Tibial nerve (tissue), 4 donors: ENCODE results near the gene TMEM219. TPM values are rescaled to one million over a fixed set of nuclear protein-coding genes. Genes with fewer than 3 reads are reported as not detected.

Experiments
- DNase-seq, 2 donors: peaks; one replicate each; pipeline ENCODE4 v3.0.0-alpha.2; 2019; ENCODE audit warnings: low spot score in 2 of 2
- H3K27ac ChIP-seq, 4 donors: fragments of 200-600 bp; sonication (generic) in 3 of 4; one replicate each; pipeline ENCODE4 v1.5.1; 2017 to 2019; ENCODE audit warnings: mild to moderate bottlenecking in 1 of 4
- H3K27me3 ChIP-seq, 2 donors: fragments of 200-600 bp; sonication (generic) in 1 of 2; one replicate each; pipeline versions ENCODE4 v1.5.1 to v1.6.0; 2017 to 2019
- H3K36me3 ChIP-seq, 3 donors: fragments of 200-600 bp; sonication (generic); one replicate each; pipeline ENCODE4 v1.5.1; 2018 to 2019
- H3K4me1 ChIP-seq, 4 donors: fragments of 200-600 bp; sonication (generic) in 3 of 4; one replicate each; pipeline ENCODE4 v1.5.1; 2017 to 2019
- H3K4me3 ChIP-seq, 4 donors: fragments of 200-600 bp; sonication (generic) in 3 of 4; one replicate each; pipeline ENCODE4 v1.5.1; 2017 to 2019; ENCODE audit warnings: mild to moderate bottlenecking in 1 of 4, moderate library complexity in 1 of 4
- H3K9me3 ChIP-seq, 4 donors: fragments of 200-600 bp; sonication (generic) in 3 of 4; one replicate each; pipeline ENCODE4 v1.5.1; 2017 to 2019
- CTCF ChIP-seq, 5 experiments: fragments of 200-600 bp in 3 of 5; fragments of 450-650 bp in 2 of 5; sonication (generic) in 3 of 5; IDR thresholded peaks; one replicate each; pipeline ENCODE4 v1.5.1; 2016 to 2019; ENCODE audit warnings: antibody characterized with exemption in 5 of 5, mild to moderate bottlenecking in 3 of 5, moderate library complexity in 2 of 5
- EP300 ChIP-seq, 2 donors: sonication (generic); formaldehyde crosslinking; IDR thresholded peaks; one replicate each; pipeline ENCODE4 v1.6.1; 2017; ENCODE audit warnings: antibody characterized with exemption in 2 of 2, mild to moderate bottlenecking in 1 of 2
- POLR2A ChIP-seq, 2 donors: fragments of 450-650 bp; IDR thresholded peaks; one replicate each; pipeline ENCODE4 v1.6.1; 2017; ENCODE audit warnings: antibody characterized with exemption in 2 of 2, mild to moderate bottlenecking in 2 of 2, moderate library complexity in 2 of 2
- WGBS, 2 donors: methylation state at CpG; one replicate each; pipeline ENCODE4 v1.1.5; 2018; 5-methylcytosine and 5-hydroxymethylcytosine counted together
- total RNA-seq, 4 donors: library from RNA; depleted of rRNA; stranded (reverse); fragments of >200 nt; gene quantifications; one replicate each; pipeline ENCODE4 v1.1.0, GENCODE V29; 2016

The TMEM219 gene
- total RNA-seq, 4 donors from 2014 or later: 83.1 to 144 (median 103) TPM

DNA sequence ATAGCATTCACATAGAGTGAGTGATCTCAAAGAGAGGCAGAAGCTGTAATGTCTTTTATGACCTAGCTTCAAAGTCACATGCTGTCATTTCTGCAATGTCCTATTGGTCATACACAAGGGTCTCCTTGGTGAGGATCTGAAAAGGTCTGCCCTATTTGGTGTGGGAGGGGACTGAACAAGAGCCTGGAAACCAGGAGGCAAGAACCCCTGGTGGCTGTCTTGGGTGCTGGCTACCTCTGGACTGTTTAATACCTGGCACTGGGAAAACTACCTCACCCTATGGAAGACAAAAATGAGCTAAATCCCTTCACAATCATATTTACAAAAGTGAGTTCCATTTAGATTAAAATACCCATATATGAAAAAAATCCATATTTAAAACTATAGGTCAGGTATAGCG is 44.9 kb upstream of the TMEM219 start:
- no peak for DNase-seq
- WGBS, 2 donors: 96 to 100% methylated on average over 1 of the region's 1 CpG

DNA sequence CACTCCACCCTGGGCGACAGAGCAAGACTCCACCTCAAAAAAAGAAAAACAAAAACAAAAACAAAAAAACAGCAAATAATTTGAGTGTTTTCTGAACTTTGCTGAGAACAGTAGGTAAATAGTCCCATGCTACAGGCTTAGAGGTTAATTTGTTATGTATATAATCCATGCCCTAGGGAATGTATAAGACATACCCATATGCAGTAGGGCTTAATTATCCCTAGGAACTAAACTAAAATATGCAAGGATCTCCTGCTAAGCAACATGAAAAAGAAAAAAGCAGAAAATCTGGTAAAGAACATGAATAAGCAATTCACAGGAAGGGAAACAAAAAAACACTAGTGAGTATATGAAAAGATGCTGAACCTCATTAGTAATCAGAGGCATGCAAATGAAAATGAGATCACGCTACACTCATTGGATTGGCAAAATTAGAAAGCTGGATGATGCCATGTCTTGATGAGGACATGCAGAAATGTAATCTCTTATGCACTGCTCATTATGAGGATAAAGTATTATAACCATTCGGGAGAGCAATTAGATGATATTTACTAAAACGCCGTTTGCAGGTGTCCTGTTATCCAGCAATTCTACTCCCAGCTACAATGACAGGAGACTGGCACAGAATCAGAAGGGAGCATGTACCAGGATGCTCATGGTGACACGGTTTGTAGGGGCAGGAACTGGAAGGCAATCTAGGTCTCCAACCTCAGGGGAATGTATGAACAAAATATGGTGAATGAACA is 41.4 kb upstream of the TMEM219 start:
- Histone ChIP-seq H3K4me3 (no peak overlapping the region), H3K36me3 (peaks cover 0 to 63% (median 21%) of the 10 kb centered on the region in 3 donors)
- WGBS, 2 donors: 78 to 80% methylated on average over 6 of the region's 6 CpGs

More for the DNA sequence above, 44.9 kb upstream of the TMEM219 start:
- H3K9me3 ChIP-seq: no peaks in the 10 kb centered on the region
- H3K27ac ChIP-seq: no peak overlapping the region
- peaks cover 0 to 72% (median 12%) of the 10 kb centered on the region in 3 donors for H3K36me3 ChIP-seq
- no peak overlapping the region for H3K4me3 ChIP-seq
- TF ChIP-seq POLR2A (IDR thresholded peaks at IDR 0.05) (no peak), EP300 (IDR thresholded peaks at IDR 0.05) (no peak), CTCF (IDR thresholded peaks at IDR 0.05) (no peak)
- no peaks in the 10 kb centered on the region for H3K27me3 ChIP-seq
- H3K4me1 ChIP-seq: peaks cover 0 to 1% (median 0%) of the 10 kb centered on the region in 4 donors

GRCh38 chr16:29921034-29921385 is 40.9 kb upstream of the TMEM219 start:
- TF ChIP-seq CTCF (IDR thresholded peaks at IDR 0.05): no peak
- TF ChIP-seq POLR2A (IDR thresholded peaks at IDR 0.05): no peak
- no peak for TF ChIP-seq EP300 (IDR thresholded peaks at IDR 0.05)
- peaks cover 0 to 63% (median 21%) of the 10 kb centered on the region in 3 donors for H3K36me3 ChIP-seq
- no peaks in the 10 kb centered on the region for H3K27me3 ChIP-seq
- 51 to 62% methylated on average over 3 of the region's 3 CpGs for WGBS, 2 donors
- no peaks in the 10 kb centered on the region for H3K9me3 ChIP-seq
- no peak for DNase-seq
- peak overlapping the region in 1 of 4 donors; percentile 36 for H3K27ac ChIP-seq
- H3K4me1 ChIP-seq: peaks cover 0 to 26% (median 8%) of the 10 kb centered on the region in 4 donors
- H3K4me3 ChIP-seq: no peak overlapping the region

More for the DNA sequence above, 41.4 kb upstream of the TMEM219 start:
- no peaks in the 10 kb centered on the region for H3K27me3 ChIP-seq
- DNase-seq: no peak
- H3K27ac ChIP-seq: no peak overlapping the region
- H3K9me3 ChIP-seq: no peaks in the 10 kb centered on the region
- TF ChIP-seq POLR2A (IDR thresholded peaks at IDR 0.05): no peak
- TF ChIP-seq CTCF (IDR thresholded peaks at IDR 0.05): no peak
- no peak for TF ChIP-seq EP300 (IDR thresholded peaks at IDR 0.05)
- H3K4me1 ChIP-seq: peaks cover 0 to 26% (median 7%) of the 10 kb centered on the region in 4 donors

DNA sequence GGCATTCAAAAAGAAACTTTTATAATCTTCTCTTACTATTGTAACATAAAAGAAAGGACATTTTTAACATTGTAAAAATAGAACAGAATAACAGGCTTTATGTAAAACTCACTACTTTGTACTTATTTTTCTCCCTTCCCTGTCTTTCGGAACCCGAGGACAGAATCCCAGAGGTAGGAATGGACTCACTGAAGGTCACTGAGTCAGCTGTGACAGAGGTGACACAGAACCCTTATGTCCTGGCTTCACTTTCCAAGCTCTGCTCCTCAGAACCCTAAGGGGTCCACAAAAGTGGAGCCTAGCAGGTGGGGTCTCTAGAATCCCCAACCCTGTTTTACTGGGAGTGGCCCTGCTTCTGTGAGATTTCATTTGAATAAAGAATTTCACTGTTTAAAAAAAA is 39.6 kb upstream of the TMEM219 start:
- H3K4me1 ChIP-seq: peaks cover 0 to 34% (median 15%) of the 10 kb centered on the region in 4 donors
- no peak for DNase-seq
- no peak overlapping the region for H3K27ac ChIP-seq
- H3K4me3 ChIP-seq: no peak overlapping the region
- peaks cover 0 to 53% (median 21%) of the 10 kb centered on the region in 3 donors for H3K36me3 ChIP-seq
- H3K27me3 ChIP-seq: no peaks in the 10 kb centered on the region
- WGBS, 2 donors: 71 to 84% methylated on average over 2 of the region's 2 CpGs
- H3K9me3 ChIP-seq: no peaks in the 10 kb centered on the region
- no peak for TF ChIP-seq CTCF (IDR thresholded peaks at IDR 0.05)
- no peak for TF ChIP-seq EP300 (IDR thresholded peaks at IDR 0.05)
- TF ChIP-seq POLR2A (IDR thresholded peaks at IDR 0.05): no peak

DNA sequence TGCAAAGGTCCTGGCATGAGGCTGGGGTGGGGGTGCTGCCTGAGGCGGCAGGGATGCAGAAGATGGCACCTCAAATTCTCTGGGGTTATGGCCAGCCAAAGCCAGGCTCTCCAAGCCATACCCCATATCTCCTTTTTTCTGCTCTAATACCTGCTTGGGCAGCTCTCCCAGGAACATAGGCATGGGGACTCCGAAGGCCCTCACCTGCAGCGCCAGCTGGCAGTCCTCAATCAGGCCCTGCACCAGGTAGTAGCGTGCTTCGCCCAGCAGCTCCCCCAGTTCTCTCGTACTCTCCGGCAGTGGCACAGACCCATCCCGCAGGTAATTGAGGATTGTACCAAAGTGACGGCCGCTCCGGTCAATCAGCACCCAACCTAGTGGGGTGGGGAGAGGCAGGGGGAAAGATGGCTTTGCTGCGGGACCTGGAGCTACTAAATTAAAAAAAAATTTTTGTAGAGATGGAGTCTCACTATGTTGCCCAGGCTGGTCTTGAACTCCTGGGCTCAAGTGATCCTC is 38.8 kb upstream of the TMEM219 start:
- no peaks in the 10 kb centered on the region for H3K27me3 ChIP-seq
- DNase-seq: no peak
- peaks cover 0 to 49% (median 21%) of the 10 kb centered on the region in 3 donors for H3K36me3 ChIP-seq
- H3K9me3 ChIP-seq: no peaks in the 10 kb centered on the region
- TF ChIP-seq EP300 (IDR thresholded peaks at IDR 0.05) (no peak), CTCF (IDR thresholded peaks at IDR 0.05) (no peak), POLR2A (IDR thresholded peaks at IDR 0.05) (no peak)
- H3K4me3 ChIP-seq: no peak overlapping the region
- WGBS, 2 donors: 93 to 95% methylated on average over 12 of the region's 12 CpGs
- no peak overlapping the region for H3K27ac ChIP-seq
- peaks cover 0 to 39% (median 19%) of the 10 kb centered on the region in 4 donors for H3K4me1 ChIP-seq
